Brain pericyte (primary cell): Measurements from ENCODE around the gene PDLIM3.

Experiments
- DNase-seq: peaks from one replicate; pipeline ENCODE4 v3.0.0-alpha.2; 2012; ENCODE audit warnings: low read depth, low spot score

The PDLIM3 gene

DNA sequence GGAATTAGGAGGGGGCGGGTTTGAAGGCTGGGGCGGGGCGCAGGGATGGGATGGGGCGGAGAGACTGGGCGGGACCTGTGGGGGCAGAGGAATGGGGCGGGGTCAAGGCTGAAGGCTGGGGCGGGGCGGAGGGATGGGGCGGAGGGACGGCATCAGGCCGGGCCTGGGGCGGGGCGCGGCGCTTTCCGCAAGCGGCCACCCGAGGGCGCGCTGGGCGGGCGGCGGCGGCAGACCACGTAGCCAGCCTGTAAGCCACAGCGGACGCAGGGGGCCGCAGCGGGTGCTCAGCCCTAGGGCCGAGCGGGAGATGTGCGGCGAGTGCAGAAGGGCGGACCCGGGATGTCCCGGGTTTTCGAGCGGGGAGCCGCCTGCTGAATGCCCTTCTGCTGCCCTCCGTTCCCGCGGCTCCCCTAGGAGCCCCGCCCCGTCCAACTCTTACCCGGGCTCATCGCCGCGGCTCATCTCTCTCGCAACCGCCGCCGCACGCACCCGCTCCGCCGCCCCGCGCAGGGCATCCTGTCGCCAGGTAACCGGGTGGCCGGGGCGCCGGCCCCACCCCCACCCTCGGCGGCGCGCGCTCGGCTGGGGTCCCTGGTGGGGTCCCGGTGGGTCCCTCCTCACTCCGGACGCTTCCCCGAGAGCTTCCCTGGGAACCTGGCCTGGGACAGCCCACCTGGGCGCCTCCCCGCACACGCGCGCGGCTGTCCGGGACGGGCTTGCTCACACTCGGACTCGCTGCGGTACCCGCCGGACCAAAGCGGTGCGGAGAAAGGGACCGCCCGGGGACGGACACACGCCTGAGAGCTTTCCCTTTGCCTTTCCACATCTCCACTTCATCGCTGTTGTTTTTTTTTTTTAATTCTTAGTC is 63.8 kb downstream of the PDLIM3 start, which contains the start of gene CCDC110:
Gene CCDC110 (minus strand): TSS at position 499 of the 868 bp plus-strand sequence. CDS start 50 bp downstream, at position 449.
- peak; percentile 30 for DNase-seq

- DNase-seq, result no peak
These were observed 64.7 kb downstream of the PDLIM3 start for GRCh38 chr4:185470501-185471195.

- no peak for DNase-seq
These were observed 65.6 kb downstream of the PDLIM3 start for GRCh38 chr4:185469580-185470154.

- DNase-seq, result no peak
These were observed 66.3 kb downstream of the PDLIM3 start for GRCh38 chr4:185468999-185469398.

- no peak for DNase-seq
These were observed 67.3 kb downstream of the PDLIM3 start for GRCh38 chr4:185467991-185468390.

DNA sequence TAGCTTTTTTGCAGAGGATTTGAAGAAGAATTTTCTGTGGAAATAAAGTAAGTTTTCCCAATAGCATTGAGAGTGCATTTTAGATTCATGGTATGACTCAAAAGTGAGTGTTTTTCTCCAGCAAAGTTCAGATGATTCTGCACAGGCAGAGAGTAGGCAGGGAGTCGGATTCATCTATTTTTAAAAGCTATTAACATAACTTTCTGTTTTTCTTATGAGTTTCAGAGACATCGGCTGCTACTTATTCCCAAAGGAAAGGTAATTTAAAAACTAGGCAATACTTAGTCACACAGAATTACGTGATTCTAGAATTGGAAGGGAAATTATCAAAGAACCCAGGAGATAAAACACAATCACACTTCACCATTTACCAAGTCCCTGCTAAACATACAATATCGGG is 68.2 kb downstream of the PDLIM3 start:
- no peak for DNase-seq

DNA sequence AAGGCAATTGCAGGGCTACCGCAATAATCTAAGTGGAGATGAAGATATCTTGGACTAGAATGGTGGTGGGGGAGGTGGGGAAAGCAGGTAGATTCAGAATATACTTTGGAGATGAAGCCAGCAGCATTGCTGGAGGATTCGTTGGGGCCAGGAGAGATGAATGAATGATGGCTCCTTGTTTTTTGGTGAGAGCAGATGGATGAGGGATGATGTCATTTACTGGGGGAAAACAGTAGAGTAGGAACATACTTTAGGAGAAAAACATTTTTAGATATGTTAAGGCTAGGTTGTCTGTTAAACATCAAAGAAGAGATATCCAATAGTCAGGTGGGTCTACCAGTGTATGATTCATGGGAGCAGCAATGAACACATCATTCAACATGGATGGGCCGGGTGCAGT is 69.6 kb downstream of the PDLIM3 start:
- no peak for DNase-seq

DNA sequence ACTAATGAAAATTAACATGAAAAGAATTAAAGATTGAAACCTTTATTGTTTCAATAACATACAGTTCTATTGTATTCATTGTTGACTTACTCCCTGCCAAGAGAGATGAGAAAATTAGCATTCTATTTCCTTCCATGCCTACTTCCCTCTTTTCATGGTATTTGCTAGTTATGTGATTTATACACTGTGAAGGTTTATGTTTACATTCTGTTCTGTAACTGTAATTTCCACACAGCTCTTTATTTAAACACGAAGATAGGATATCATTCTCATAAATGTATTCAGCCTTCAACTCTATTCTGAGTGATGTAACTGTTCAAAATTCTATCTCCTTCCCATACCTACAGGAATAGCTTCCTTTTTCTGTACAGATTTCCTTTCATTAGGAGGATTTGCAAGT is 70.4 kb downstream of the PDLIM3 start:
- DNase-seq, result no peak

DNA sequence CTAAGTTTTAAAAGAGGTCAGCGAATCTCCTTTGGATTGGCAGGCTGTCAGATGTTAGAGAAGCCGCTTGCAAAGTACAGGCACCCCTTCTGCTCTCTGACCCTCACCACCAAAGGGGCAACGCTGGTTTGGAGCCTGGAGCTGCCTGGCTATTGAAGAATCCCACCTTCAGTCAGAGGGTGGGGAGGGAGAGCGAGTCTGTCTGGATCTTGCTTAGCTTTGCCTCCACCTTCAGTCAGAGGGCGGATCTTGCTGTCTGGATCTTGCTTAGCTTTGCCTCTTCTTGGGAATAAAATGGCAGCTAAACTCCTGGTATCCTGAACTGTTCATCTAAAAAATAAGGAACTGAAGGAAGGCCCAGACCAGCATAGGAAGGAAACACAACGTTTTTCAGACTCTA is 71.1 kb downstream of the PDLIM3 start:
- no peak for DNase-seq

- DNase-seq, result no peak
These were observed 71.8 kb downstream of the PDLIM3 start for GRCh38 chr4:185463541-185463940.

- no peak for DNase-seq
These were observed 73.7 kb downstream of the PDLIM3 start for GRCh38 chr4:185461565-185461964.

GRCh38 chr4:185457136-185457535 is 78.2 kb downstream of the PDLIM3 start:
- DNase-seq, result no peak

DNA sequence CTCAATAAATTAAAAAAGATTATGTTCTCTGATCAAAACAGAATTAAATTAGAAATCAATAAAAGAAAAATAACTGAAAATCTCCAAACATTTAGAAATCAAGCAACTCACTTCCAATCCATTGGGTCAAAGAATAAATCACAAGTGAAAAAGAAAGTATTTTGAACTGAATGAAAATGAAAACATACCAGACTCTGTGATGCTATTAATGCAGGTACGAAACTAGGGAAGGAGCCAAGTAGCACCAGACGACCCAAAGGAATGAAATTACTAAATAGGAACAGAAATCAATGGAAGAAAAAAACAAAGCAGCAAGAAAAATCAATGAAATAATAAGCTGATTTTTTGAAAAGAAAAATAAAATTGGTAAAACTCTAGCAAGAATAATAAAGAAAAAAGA is 79.2 kb downstream of the PDLIM3 start:
- no peak for DNase-seq
